ENCODE results near the gene MPC1.
"Not testable (repeated sequence)": the region's sequence is repeated elsewhere in the genome, so short reads cannot be mapped to it uniquely, and the experiment has no call there.

Gene MPC1

GRCh38 chr6:166405386-166405785 lies 22.6 kb upstream of the MPC1 start:
- no peak for DNase-seq

- DNase-seq: no peak
Measured at GRCh38 chr6:166402582-166403277, 20.0 kb upstream of the MPC1 start.

GRCh38 chr6:166400649-166401250 lies 18.0 kb upstream of the MPC1 start:
- peak; percentile 41 for DNase-seq

GRCh38 chr6:166400181-166400580 lies 17.4 kb upstream of the MPC1 start:
- DNase-seq: no peak

GRCh38 chr6:166398348-166398747 lies 15.6 kb upstream of the MPC1 start:
- no peak for DNase-seq

- DNase-seq: no peak
Measured at GRCh38 chr6:166397849-166398248, 15.1 kb upstream of the MPC1 start.

GRCh38 chr6:166395778-166396177 lies 13.0 kb upstream of the MPC1 start:
- DNase-seq: no peak

GRCh38 chr6:166395351-166395750 lies 12.6 kb upstream of the MPC1 start:
- no peak for DNase-seq

- no peak for DNase-seq
Measured at GRCh38 chr6:166394036-166394892, 11.5 kb upstream of the MPC1 start.

- no peak for DNase-seq
Measured at GRCh38 chr6:166393535-166393823, 10.7 kb upstream of the MPC1 start.

GRCh38 chr6:166392755-166393534 lies 10.2 kb upstream of the MPC1 start:
- DNase-seq: not testable (repeated sequence)

GRCh38 chr6:166389119-166389518 lies 6.4 kb upstream of the MPC1 start:
- no peak for DNase-seq

GRCh38 chr6:166388290-166389004 lies 5.7 kb upstream of the MPC1 start:
- DNase-seq: no peak

GRCh38 chr6:166387642-166388289 lies 5.0 kb upstream of the MPC1 start:
- DNase-seq: no peak

- DNase-seq: not testable (repeated sequence)
Measured at GRCh38 chr6:166387098-166387497, 4.4 kb upstream of the MPC1 start.

GRCh38 chr6:166386111-166386510 lies 3.4 kb upstream of the MPC1 start:
- DNase-seq: no peak

GRCh38 chr6:166383802-166384363 lies 1.1 kb upstream of the MPC1 start:
- DNase-seq: peak; percentile 30

- DNase-seq: no peak
Measured at GRCh38 chr6:166382500-166382932, 224 bp downstream of the MPC1 start.

GRCh38 chr6:166381733-166382499 lies 824 bp downstream of the MPC1 start:
- DNase-seq: peak; percentile 71

- no peak for DNase-seq
Measured at GRCh38 chr6:166381381-166381732, 1.4 kb downstream of the MPC1 start.

- DNase-seq: no peak
Measured at GRCh38 chr6:166379800-166380199, 2.9 kb downstream of the MPC1 start.
